Measurements from ENCODE around the gene FNBP1L. TPM values are rescaled to one million over a fixed set of nuclear protein-coding genes. Genes with fewer than 3 reads are reported as not detected.

The FNBP1L gene
- total and polyA plus RNA-seq, 2 of the 8 experiments (the other 6 are each of a cell fraction or from before 2014, with no cell fraction given) = 48.9 to 95.9 TPM

DNA sequence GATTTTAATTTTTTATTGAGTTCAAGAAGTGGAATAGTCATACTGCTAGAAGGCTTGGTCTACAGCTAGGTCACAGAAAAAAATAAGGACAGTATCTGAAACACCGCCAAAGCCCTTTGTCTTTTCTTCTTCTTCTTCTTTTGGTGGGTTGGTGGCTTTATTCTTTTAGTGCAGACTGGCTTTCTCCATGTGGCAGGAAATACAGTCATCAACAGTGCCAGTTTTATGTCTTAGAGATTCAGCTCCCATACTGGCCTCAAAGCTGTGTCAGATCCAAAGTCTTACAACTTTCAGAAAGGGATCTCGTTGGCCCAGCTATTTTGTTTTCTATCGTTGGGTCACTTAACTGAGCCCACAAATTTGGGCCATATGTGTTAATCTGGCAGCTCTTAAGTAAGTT is 58.2 kb downstream of the FNBP1L start:
- Histone ChIP-seq H2BK20ac (ENCODE audit: low read length) (no peak overlapping the region), H3K9ac (replicated peaks in 1 of 4; ENCODE audit: extremely low read depth in 1 of 4, low read depth in 3 of 4, low read length in 3 of 4) (no peak overlapping the region), H3K79me2 (ENCODE audit: control insufficient read depth in 1 of 2, insufficient read depth in 2 of 2, low read length in 2 of 2) (peaks cover 0 to 81% of the 10 kb centered on the region in 2 experiments; a peak in 3 of 4 replicates), H3K14ac (ENCODE audit: insufficient read length) (no peak overlapping the region), H3K18ac (ENCODE audit: extremely low read depth, low read length) (no peak overlapping the region), H3K4me3 (ENCODE audit: extremely low read depth in 1 of 4, insufficient read depth in 2 of 4, low read depth in 3 of 4, low read length in 4 of 4) (no peak overlapping the region), H4K20me1 (replicated peaks in 1 of 2; ENCODE audit: control insufficient read depth in 1 of 2, insufficient read depth in 2 of 2, low read length in 2 of 2) (peaks cover 2% of the 10 kb centered on the region in 2 experiments), H2BK120ac (replicated peaks; ENCODE audit: low read depth, low read length) (no peak overlapping the region), H3K56ac (replicated peaks; ENCODE audit: insufficient read length, low read depth, low read length) (no peak overlapping the region), H3K9me3 (ENCODE audit: insufficient read depth in 2 of 2, low read depth in 1 of 2, low read length in 1 of 2) (peaks cover 12 to 19% of the 10 kb centered on the region in 2 experiments), H2BK15ac (ENCODE audit: low read length) (no peak overlapping the region), H2AFZ (ENCODE audit: low read length) (no peak overlapping the region), H4K5ac (ENCODE audit: insufficient read length, low read depth, low read length) (no peak overlapping the region), H3K23ac (ENCODE audit: insufficient read length) (no peak overlapping the region), H4K8ac (ENCODE audit: extremely low read depth, insufficient read depth, low read length) (no peak overlapping the region), H2AK5ac (ENCODE audit: low read depth, low read length) (no peak overlapping the region), H3K27ac (ENCODE audit: low read depth, low read length) (no peak overlapping the region), H3K4me2 (ENCODE audit: insufficient read depth in 1 of 2, low read depth in 2 of 2, low read length in 2 of 2) (no peak overlapping the region), H3K27me3 (replicated peaks in 1 of 4; ENCODE audit: control insufficient read depth in 3 of 4, extremely low read depth in 1 of 4, insufficient read depth in 3 of 4, low read length in 3 of 4) (no peaks in the 10 kb centered on the region), H2BK12ac (ENCODE audit: low read depth, low read length) (no peak overlapping the region), H4K91ac (replicated peaks; ENCODE audit: insufficient read length, low read length) (no peak overlapping the region), H3K36me3 (ENCODE audit: control insufficient read depth in 2 of 4, insufficient read depth in 4 of 4, low read length in 3 of 4) (peaks cover 0 to 24% (median 14%) of the 10 kb centered on the region in 4 experiments; a peak in 6 of 8 replicates), H3K23me2 (ENCODE audit: low read depth, low read length) (no peaks in the 10 kb centered on the region), H3K4me1 (replicated peaks in 1 of 4; ENCODE audit: control insufficient read depth in 3 of 4, insufficient read depth in 4 of 4, low read length in 3 of 4) (no peaks in the 10 kb centered on the region), H2BK5ac (ENCODE audit: low read depth, low read length) (no peak overlapping the region), H3K4ac (replicated peaks; ENCODE audit: insufficient read length, low read depth, low read length) (no peak overlapping the region), H3K79me1 (ENCODE audit: low read depth, low read length) (peaks cover 6% of the 10 kb centered on the region; the same call in 1 of the 2 replicates)
- DNase-seq (ENCODE audit: low read depth in 1 of 2, low spot score in 2 of 2) = no peak
- POLR2A ChIA-PET (ENCODE audit: partially characterized antibody) = interaction anchor here (1.3 kb wide), 1 partner anchor 10 kb away, joined by 3 read pairs; no protein-coding TSS in a partner anchor
- FAIRE-seq = no peak
- WGBS, 2 experiments (ENCODE audit: extremely low coverage in 1 of 2, insufficient coverage in 1 of 2, insufficient read length in 1 of 2, insufficient replicate concordance in 2 of 2, low coverage in 1 of 2, low lambda C conversion rate in 2 of 2, missing lambda C conversion rate in 1 of 2) = 92% methylated on average over 3 of the region's 3 CpGs; no CpG with 5 or more reads in 1 of the 2 experiments
- CTCF ChIA-PET (ENCODE audit: partially characterized antibody) = interaction anchor here (1.2 to 1.3 kb wide), 2 partner anchors 12 to 72 kb away, joined by 3 read pairs; no protein-coding TSS in a partner anchor
- TF ChIP-seq EGR1 (IDR thresholded peaks at IDR 0.05; ENCODE audit: borderline replicate concordance, low read depth, low read length) (no peak), GTF2F1 (IDR thresholded peaks at IDR 0.05; ENCODE audit: borderline replicate concordance, low read depth, low read length) (no peak), TAF1 (IDR thresholded peaks at IDR 0.05; ENCODE audit: low read depth, low read length) (no peak), CREB1 (IDR thresholded peaks at IDR 0.05) (no peak), BACH1 (IDR thresholded peaks at IDR 0.05; ENCODE audit: low read length) (no peak), JUN (IDR thresholded peaks at IDR 0.05; ENCODE audit: low read depth, low read length) (no peak), RBBP5 (IDR thresholded peaks at IDR 0.05; ENCODE audit: borderline replicate concordance, low read depth, low read length) (no peak), SRF (IDR thresholded peaks at IDR 0.05; ENCODE audit: low read depth, low read length) (no peak)
- TF ChIP-seq, protein P1, sequence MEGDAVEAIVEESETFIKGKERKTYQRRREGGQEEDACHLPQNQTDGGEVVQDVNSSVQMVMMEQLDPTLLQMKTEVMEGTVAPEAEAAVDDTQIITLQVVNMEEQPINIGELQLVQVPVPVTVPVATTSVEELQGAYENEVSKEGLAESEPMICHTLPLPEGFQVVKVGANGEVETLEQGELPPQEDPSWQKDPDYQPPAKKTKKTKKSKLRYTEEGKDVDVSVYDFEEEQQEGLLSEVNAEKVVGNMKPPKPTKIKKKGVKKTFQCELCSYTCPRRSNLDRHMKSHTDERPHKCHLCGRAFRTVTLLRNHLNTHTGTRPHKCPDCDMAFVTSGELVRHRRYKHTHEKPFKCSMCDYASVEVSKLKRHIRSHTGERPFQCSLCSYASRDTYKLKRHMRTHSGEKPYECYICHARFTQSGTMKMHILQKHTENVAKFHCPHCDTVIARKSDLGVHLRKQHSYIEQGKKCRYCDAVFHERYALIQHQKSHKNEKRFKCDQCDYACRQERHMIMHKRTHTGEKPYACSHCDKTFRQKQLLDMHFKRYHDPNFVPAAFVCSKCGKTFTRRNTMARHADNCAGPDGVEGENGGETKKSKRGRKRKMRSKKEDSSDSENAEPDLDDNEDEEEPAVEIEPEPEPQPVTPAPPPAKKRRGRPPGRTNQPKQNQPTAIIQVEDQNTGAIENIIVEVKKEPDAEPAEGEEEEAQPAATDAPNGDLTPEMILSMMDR (IDR thresholded peaks at IDR 0.05; ENCODE audit: control extremely low read depth in 1 of 3, insufficient read depth in 1 of 3, low read depth in 1 of 3, low read length in 3 of 3) = no peak
- TF ChIP-seq, protein P2, sequence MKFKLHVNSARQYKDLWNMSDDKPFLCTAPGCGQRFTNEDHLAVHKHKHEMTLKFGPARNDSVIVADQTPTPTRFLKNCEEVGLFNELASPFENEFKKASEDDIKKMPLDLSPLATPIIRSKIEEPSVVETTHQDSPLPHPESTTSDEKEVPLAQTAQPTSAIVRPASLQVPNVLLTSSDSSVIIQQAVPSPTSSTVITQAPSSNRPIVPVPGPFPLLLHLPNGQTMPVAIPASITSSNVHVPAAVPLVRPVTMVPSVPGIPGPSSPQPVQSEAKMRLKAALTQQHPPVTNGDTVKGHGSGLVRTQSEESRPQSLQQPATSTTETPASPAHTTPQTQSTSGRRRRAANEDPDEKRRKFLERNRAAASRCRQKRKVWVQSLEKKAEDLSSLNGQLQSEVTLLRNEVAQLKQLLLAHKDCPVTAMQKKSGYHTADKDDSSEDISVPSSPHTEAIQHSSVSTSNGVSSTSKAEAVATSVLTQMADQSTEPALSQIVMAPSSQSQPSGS (IDR thresholded peaks at IDR 0.05; ENCODE audit: low read length) = no peak

Measured in H1 (cell line).